Fibroblast of lung (primary cell): ENCODE measurements around the gene LIN7C. TPM values are rescaled to one million over a fixed set of nuclear protein-coding genes. Genes with fewer than 3 reads are reported as not detected.
A peak's percentile ranks its signal among the peaks of the same experiment; 100 is the strongest.

Experiments used
- DNase-seq, 2 donors: peaks; one replicate each; pipeline versions ENCODE4 v3.0.0 to v3.0.0-alpha.2; 2010; ENCODE audit warnings: low read depth in 2 of 2
- H2AFZ ChIP-seq: 2 replicates; pipeline ENCODE4 v1.5.1; 2012; ENCODE audit warnings: low read length, control low read depth, inconsistent platforms
- H3K27ac ChIP-seq: 2 replicates; pipeline ENCODE4 v1.5.1; 2011; ENCODE audit warnings: low read length, control low read depth; ENCODE audit not compliant: insufficient read depth
- H3K27me3 ChIP-seq: 2 replicates; pipeline ENCODE4 v1.5.1; 2011; ENCODE audit warnings: mild to moderate bottlenecking, low read length; ENCODE audit not compliant: control insufficient read depth, insufficient read depth
- H3K36me3 ChIP-seq: 2 replicates; pipeline ENCODE4 v1.5.1; 2011; ENCODE audit warnings: low read length; ENCODE audit not compliant: control insufficient read depth, insufficient read depth
- H3K4me1 ChIP-seq: 2 replicates; pipeline ENCODE4 v1.5.1; 2011; ENCODE audit warnings: low read length; ENCODE audit not compliant: control insufficient read depth, insufficient read depth; ENCODE audit errors: extremely low read depth
- H3K4me2 ChIP-seq: 2 replicates; pipeline ENCODE4 v1.5.1; 2011; ENCODE audit warnings: low read length, control low read depth; ENCODE audit not compliant: insufficient read depth; ENCODE audit errors: extremely low read depth
- H3K4me3 ChIP-seq, 4 experiments: fragments of 200-600 bp in 1 of 4; sonication (generic) in 1 of 4; replicated peaks in 1 of 4; 2 replicates each; pipeline ENCODE4 v1.5.1; 2011 to 2016; ENCODE audit warnings: low read length in 4 of 4, low read depth in 3 of 4, mild to moderate bottlenecking in 3 of 4, control low read depth in 2 of 4, inconsistent platforms in 1 of 4, mixed read lengths in 1 of 4; ENCODE audit not compliant: insufficient read depth in 1 of 4; ENCODE audit errors: control extremely low read depth in 1 of 4
- H3K79me2 ChIP-seq: 2 replicates; pipeline ENCODE4 v1.5.1; 2012; ENCODE audit warnings: mild to moderate bottlenecking, low read length, inconsistent platforms; ENCODE audit not compliant: control insufficient read depth, insufficient read depth
- H3K9ac ChIP-seq: 2 replicates; pipeline ENCODE4 v1.5.1; 2011; ENCODE audit warnings: mild to moderate bottlenecking, low read length, control low read depth; ENCODE audit not compliant: insufficient read depth
- H3K9me3 ChIP-seq: 2 replicates; pipeline ENCODE4 v1.5.1; 2012; ENCODE audit warnings: low read depth, low read length; ENCODE audit not compliant: control insufficient read depth, insufficient read depth
- H4K20me1 ChIP-seq: 2 replicates; pipeline ENCODE4 v1.5.1; 2011; ENCODE audit warnings: low read length; ENCODE audit not compliant: control insufficient read depth, insufficient read depth; ENCODE audit errors: extremely low read depth
- EZH2 ChIP-seq: IDR thresholded peaks from 2 replicates; pipeline ENCODE4 v1.5.1; 2012; ENCODE audit warnings: low read length, control low read depth, mild to moderate bottlenecking; ENCODE audit errors: missing control alignments
- polyA plus RNA-seq, 2 donors: library from polyadenylated mRNA; depleted of rRNA in 1 of 2; stranded (reverse) in 1 of 2; unstranded in 1 of 2; fragments of >200 nt; gene quantifications; 2 replicates each; pipeline ENCODE4 v1.2.1, GENCODE V29; 2011 to 2012; ENCODE audit warnings: missing spikeins in 1 of 2
- total RNA-seq: library from RNA; depleted of rRNA; stranded (reverse); fragments of >200 nt; gene quantifications from 2 replicates; pipeline ENCODE4 v1.2.1, GENCODE V29; 2014
- TF ChIP-seq, protein P1 (sequence below), 2 donors: IDR thresholded peaks in 1 of 2; conservative IDR thresholded peaks in 1 of 2; 1 replicate in 1 of 2; 2 replicates in 1 of 2; pipeline ENCODE4 v1.5.1; 2011 to 2012; ENCODE audit warnings: low read length in 2 of 2, control low read depth in 1 of 2, inconsistent platforms in 1 of 2, low read depth in 1 of 2, mild to moderate bottlenecking in 1 of 2

The LIN7C gene
- total and polyA plus RNA-seq, 2 donors (not counting 1 experiment from before 2014, with no cell fraction given), result 43.2 to 62.6 TPM

DNA sequence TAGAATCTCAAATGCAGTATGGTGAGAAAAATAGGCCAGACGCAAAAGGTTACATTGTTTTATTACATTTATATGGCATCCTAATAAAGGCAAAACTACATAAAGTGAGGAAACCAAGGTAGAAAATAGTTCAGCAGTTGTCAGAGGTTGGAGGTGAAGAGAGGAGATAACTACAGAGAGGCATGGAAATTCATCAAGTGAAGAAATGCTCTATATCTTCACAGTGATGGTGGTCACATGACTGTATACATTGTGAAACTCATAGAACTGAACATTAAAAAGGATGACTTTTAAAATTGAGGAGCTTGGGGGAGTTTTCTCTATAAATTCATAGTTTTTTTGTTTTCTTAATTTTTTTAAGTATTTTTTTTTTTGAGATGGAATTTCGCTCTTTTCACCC, 48.4 kb downstream of the LIN7C start:
- Histone ChIP-seq H4K20me1 (no peaks in the 10 kb centered on the region), H3K4me2 (no peak overlapping the region), H3K79me2 (no peaks in the 10 kb centered on the region), H3K27me3 (no peaks in the 10 kb centered on the region), H3K27ac (no peak overlapping the region), H3K9me3 (no peaks in the 10 kb centered on the region), H2AFZ (no peak overlapping the region), H3K36me3 (no peaks in the 10 kb centered on the region), H3K4me1 (peaks cover 3% of the 10 kb centered on the region), H3K4me3 (no peak overlapping the region), H3K9ac (no peak overlapping the region)
- DNase-seq, result no peak
- no peak for TF ChIP-seq EZH2
- TF ChIP-seq, protein P1, sequence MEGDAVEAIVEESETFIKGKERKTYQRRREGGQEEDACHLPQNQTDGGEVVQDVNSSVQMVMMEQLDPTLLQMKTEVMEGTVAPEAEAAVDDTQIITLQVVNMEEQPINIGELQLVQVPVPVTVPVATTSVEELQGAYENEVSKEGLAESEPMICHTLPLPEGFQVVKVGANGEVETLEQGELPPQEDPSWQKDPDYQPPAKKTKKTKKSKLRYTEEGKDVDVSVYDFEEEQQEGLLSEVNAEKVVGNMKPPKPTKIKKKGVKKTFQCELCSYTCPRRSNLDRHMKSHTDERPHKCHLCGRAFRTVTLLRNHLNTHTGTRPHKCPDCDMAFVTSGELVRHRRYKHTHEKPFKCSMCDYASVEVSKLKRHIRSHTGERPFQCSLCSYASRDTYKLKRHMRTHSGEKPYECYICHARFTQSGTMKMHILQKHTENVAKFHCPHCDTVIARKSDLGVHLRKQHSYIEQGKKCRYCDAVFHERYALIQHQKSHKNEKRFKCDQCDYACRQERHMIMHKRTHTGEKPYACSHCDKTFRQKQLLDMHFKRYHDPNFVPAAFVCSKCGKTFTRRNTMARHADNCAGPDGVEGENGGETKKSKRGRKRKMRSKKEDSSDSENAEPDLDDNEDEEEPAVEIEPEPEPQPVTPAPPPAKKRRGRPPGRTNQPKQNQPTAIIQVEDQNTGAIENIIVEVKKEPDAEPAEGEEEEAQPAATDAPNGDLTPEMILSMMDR (conservative IDR thresholded peaks at IDR 0.05 in 1 of 2, IDR thresholded peaks at IDR 0.05 in 1 of 2; ENCODE audit: low read depth in 1 of 2, low read length in 2 of 2), result no peak

DNA sequence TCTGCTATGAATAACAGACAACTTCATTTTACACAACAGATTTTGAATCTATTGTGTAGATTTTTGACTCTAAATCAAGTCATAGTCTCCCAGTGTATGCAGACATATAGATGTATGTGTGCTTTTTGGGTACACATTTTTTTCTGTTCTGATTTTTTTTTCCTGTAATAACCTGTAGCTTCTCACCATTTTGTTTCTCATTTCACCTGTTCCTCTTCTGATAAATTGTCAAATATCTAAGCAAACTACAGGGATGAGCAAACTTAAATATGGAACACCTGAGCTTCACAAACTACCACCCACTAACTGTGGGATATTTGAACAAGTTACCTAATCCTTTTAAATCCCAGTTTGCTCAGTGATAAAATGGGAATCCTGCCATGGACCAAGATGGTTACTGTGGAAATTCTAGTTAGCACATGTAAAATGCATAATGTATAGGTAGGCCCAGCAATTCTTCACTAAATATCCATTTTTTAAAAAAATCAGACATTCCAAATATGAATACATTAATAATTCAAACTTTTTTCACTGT, 49.7 kb downstream of the LIN7C start:
- no peaks in the 10 kb centered on the region for H3K79me2 ChIP-seq
- peaks cover 3% of the 10 kb centered on the region for H3K4me1 ChIP-seq
- no peaks in the 10 kb centered on the region for H4K20me1 ChIP-seq
- TF ChIP-seq, protein P1 (conservative IDR thresholded peaks at IDR 0.05 in 1 of 2, IDR thresholded peaks at IDR 0.05 in 1 of 2; ENCODE audit: low read depth in 1 of 2, low read length in 2 of 2), result no peak
- no peak for TF ChIP-seq EZH2
- no peaks in the 10 kb centered on the region for H3K27me3 ChIP-seq
- H3K36me3 ChIP-seq, result no peaks in the 10 kb centered on the region
- no peak overlapping the region for H2AFZ ChIP-seq
- H3K4me3 ChIP-seq, result no peak overlapping the region
- H3K9ac ChIP-seq, result no peak overlapping the region
- H3K4me2 ChIP-seq, result peak overlapping the region; percentile 54
- DNase-seq, result no peak
- H3K27ac ChIP-seq, result peak overlapping the region; percentile 5
- no peaks in the 10 kb centered on the region for H3K9me3 ChIP-seq

DNA sequence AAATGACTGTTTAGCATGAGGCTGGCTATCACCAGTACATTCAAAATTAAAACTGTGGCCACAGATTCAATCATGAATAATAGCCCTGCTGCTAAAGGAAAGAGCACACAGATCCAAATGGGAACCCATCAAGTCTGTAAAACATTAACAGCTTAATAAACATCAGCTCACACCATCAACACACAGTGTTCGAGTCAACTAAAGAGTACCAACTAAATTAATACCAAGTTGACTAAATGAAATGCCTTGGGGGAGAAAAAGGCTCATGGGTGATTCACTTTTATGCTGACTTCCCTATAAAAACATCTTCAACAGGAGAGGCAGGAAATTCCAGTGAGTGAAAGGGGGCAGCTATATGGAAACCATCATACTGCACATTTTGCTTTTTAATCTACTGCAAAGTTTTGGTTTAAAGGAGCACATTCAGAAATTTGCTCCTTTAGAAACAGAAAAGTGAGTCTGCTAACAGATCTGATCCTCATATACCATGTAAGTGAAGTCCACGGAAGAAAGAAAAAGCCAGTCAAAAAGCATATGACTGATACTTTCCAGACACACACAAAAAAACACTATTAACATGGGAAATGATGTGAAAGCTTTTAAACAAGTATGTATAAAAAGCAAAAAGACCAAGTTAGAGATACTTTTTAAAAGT, 50.3 kb downstream of the LIN7C start:
- H3K27me3 ChIP-seq, result no peaks in the 10 kb centered on the region
- H3K4me3 ChIP-seq, result no peak overlapping the region
- peak overlapping the region; percentile 54 for H3K4me2 ChIP-seq
- no peaks in the 10 kb centered on the region for H3K9me3 ChIP-seq
- peak in 1 of 2 donors; percentile 71 for DNase-seq
- no peaks in the 10 kb centered on the region for H4K20me1 ChIP-seq
- peaks cover 3% of the 10 kb centered on the region for H3K4me1 ChIP-seq
- no peaks in the 10 kb centered on the region for H3K36me3 ChIP-seq
- H3K27ac ChIP-seq, result peak overlapping the region; percentile 5
- no peak overlapping the region for H3K9ac ChIP-seq
- H2AFZ ChIP-seq, result peak overlapping the region; percentile 54
- TF ChIP-seq EZH2, result no peak
- TF ChIP-seq, protein P1 (conservative IDR thresholded peaks at IDR 0.05 in 1 of 2, IDR thresholded peaks at IDR 0.05 in 1 of 2; ENCODE audit: low read depth in 1 of 2, low read length in 2 of 2), result no peak
- no peaks in the 10 kb centered on the region for H3K79me2 ChIP-seq
